ENCODE data around the gene C2orf78. TPM values are rescaled to one million over a fixed set of nuclear protein-coding genes. Genes with fewer than 3 reads are reported as not detected.
A peak's percentile ranks its signal among the peaks of the same experiment; 100 is the strongest.

Gene C2orf78
- total RNA-seq, 1 experiment from 2014 or later, result not detected

GRCh38 chr2:73825408-73825807, 41.4 kb downstream of the C2orf78 start:
- BruUV-seq (replicated peaks), result no TSS peak
- Histone ChIP-seq H3K27ac (ENCODE audit: low read depth, low read length, poor library complexity, severe bottlenecking) (no peak overlapping the region), H3K4me1 (ENCODE audit: insufficient read depth, low read length, poor library complexity, severe bottlenecking) (peaks cover 17% of the 10 kb centered on the region), H3K4me3 (ENCODE audit: low read depth, low read length, poor library complexity, severe bottlenecking) (no peak overlapping the region), H3K36me3 (ENCODE audit: insufficient read depth, low read length, poor library complexity, severe bottlenecking) (no peaks in the 10 kb centered on the region), H3K27me3 (replicated peaks; ENCODE audit: insufficient read depth, low read depth, low read length, poor library complexity) (no peaks in the 10 kb centered on the region), H3K9me3 (ENCODE audit: low read depth, low read length, poor library complexity, severe bottlenecking) (no peaks in the 10 kb centered on the region)
- ChIA-PET CTCF (interaction anchor here (0.7 kb wide), 1 partner anchor 9 kb away, joined by 3 read pairs; no protein-coding TSS in a partner anchor), POLR2A (ENCODE audit: low non-redundant PET) (no interaction called here)
- TF ChIP-seq, protein P1, sequence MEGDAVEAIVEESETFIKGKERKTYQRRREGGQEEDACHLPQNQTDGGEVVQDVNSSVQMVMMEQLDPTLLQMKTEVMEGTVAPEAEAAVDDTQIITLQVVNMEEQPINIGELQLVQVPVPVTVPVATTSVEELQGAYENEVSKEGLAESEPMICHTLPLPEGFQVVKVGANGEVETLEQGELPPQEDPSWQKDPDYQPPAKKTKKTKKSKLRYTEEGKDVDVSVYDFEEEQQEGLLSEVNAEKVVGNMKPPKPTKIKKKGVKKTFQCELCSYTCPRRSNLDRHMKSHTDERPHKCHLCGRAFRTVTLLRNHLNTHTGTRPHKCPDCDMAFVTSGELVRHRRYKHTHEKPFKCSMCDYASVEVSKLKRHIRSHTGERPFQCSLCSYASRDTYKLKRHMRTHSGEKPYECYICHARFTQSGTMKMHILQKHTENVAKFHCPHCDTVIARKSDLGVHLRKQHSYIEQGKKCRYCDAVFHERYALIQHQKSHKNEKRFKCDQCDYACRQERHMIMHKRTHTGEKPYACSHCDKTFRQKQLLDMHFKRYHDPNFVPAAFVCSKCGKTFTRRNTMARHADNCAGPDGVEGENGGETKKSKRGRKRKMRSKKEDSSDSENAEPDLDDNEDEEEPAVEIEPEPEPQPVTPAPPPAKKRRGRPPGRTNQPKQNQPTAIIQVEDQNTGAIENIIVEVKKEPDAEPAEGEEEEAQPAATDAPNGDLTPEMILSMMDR (conservative IDR thresholded peaks at IDR 0.05; ENCODE audit: low read depth, low read length), result no peak
- TF ChIP-seq EZH2 (IDR thresholded peaks at IDR 0.05; ENCODE audit: borderline replicate concordance, low read depth, low read length, poor library complexity, severe bottlenecking), result no peak
- intact Hi-C loops (cut with micrococcal nuclease; ENCODE audit: unreplicated experiment), result no loop called here
- DNase-seq (ENCODE audit: low spot score), result no peak

GRCh38 chr2:73827018-73827417, 43.0 kb downstream of the C2orf78 start:
- H3K4me3 ChIP-seq (ENCODE audit: low read depth, low read length, poor library complexity, severe bottlenecking), result no peak overlapping the region
- no peak overlapping the region for H3K27ac ChIP-seq (ENCODE audit: low read depth, low read length, poor library complexity, severe bottlenecking)
- H3K4me1 ChIP-seq (ENCODE audit: insufficient read depth, low read length, poor library complexity, severe bottlenecking), result peaks cover 29% of the 10 kb centered on the region
- BruUV-seq (replicated peaks), result no TSS peak
- TF ChIP-seq, protein P1 (conservative IDR thresholded peaks at IDR 0.05; ENCODE audit: low read depth, low read length), result peak; percentile 57
- TF ChIP-seq EZH2 (IDR thresholded peaks at IDR 0.05; ENCODE audit: borderline replicate concordance, low read depth, low read length, poor library complexity, severe bottlenecking), result no peak
- POLR2A ChIA-PET (ENCODE audit: low non-redundant PET), result no interaction called here
- no peaks in the 10 kb centered on the region for H3K9me3 ChIP-seq (ENCODE audit: low read depth, low read length, poor library complexity, severe bottlenecking)
- H3K36me3 ChIP-seq (ENCODE audit: insufficient read depth, low read length, poor library complexity, severe bottlenecking), result peaks cover 14% of the 10 kb centered on the region
- DNase-seq (ENCODE audit: low spot score), result peak; percentile 58
- no peaks in the 10 kb centered on the region for H3K27me3 ChIP-seq (replicated peaks; ENCODE audit: insufficient read depth, low read depth, low read length, poor library complexity)
- CTCF ChIA-PET, result interaction anchor here (0.6 to 1.1 kb wide), 4 partner anchors 162 to 508 kb away, joined by 3 to 6 read pairs (median 4); partner anchors contain the start of gene MOB1A
- intact Hi-C loops (cut with micrococcal nuclease; ENCODE audit: unreplicated experiment), result no loop called here

GRCh38 chr2:73827660-73828388, 43.8 kb downstream of the C2orf78 start:
- Histone ChIP-seq H3K27me3 (replicated peaks; ENCODE audit: insufficient read depth, low read depth, low read length, poor library complexity) (no peaks in the 10 kb centered on the region), H3K9me3 (ENCODE audit: low read depth, low read length, poor library complexity, severe bottlenecking) (no peaks in the 10 kb centered on the region), H3K4me1 (ENCODE audit: insufficient read depth, low read length, poor library complexity, severe bottlenecking) (peaks cover 25% of the 10 kb centered on the region), H3K36me3 (ENCODE audit: insufficient read depth, low read length, poor library complexity, severe bottlenecking) (peaks cover 22% of the 10 kb centered on the region), H3K27ac (ENCODE audit: low read depth, low read length, poor library complexity, severe bottlenecking) (no peak overlapping the region), H3K4me3 (ENCODE audit: low read depth, low read length, poor library complexity, severe bottlenecking) (no peak overlapping the region)
- TF ChIP-seq, protein P1 (conservative IDR thresholded peaks at IDR 0.05; ENCODE audit: low read depth, low read length), result no peak
- TF ChIP-seq EZH2 (IDR thresholded peaks at IDR 0.05; ENCODE audit: borderline replicate concordance, low read depth, low read length, poor library complexity, severe bottlenecking), result no peak
- no peak for DNase-seq (ENCODE audit: low spot score)
- BruUV-seq (replicated peaks), result no TSS peak
- intact Hi-C loops (cut with micrococcal nuclease; ENCODE audit: unreplicated experiment), result no loop called here
- ChIA-PET CTCF (interaction anchor here (0.6 to 1.2 kb wide), 6 partner anchors 34 to 508 kb away, joined by 3 to 5 read pairs (median 4); partner anchors contain the start of genes DUSP11 and MOB1A), POLR2A (ENCODE audit: low non-redundant PET) (interaction anchor here (1.0 kb wide), 1 partner anchor 372 kb away, joined by 5 read pairs; no protein-coding TSS in a partner anchor)

All from A673 (cell line).